AG04450 (cell line): ENCODE data around the gene ZBTB7A. TPM values are rescaled to one million over a fixed set of nuclear protein-coding genes. Genes with fewer than 3 reads are reported as not detected.

ENCODE experiments used
- CTCF ChIA-PET: fragments of 300-600, 350-600 bp; formaldehyde crosslinking; extraction: SDS; loops from one replicate; lab custom pipeline; 2022; ENCODE audit warnings: antibody characterized with exemption, inconsistent platforms; lab: Charles Lee
- POLR2A ChIA-PET: fragments of 350-600 bp; formaldehyde crosslinking; extraction: SDS; loops from one replicate; lab custom pipeline; 2021; ENCODE audit warnings: antibody characterized with exemption, inconsistent platforms; lab: Yijun Ruan, JAX
- DNase-seq: peaks from one replicate; pipeline ENCODE4 v3.0.0-alpha.2; 2011; ENCODE audit warnings: low read depth, low spot score
- H3K27ac ChIP-seq: one replicate; pipeline ENCODE4 v1.5.1; 2012; ENCODE audit warnings: low read depth, low read length, control low read depth
- H3K27me3 ChIP-seq: one replicate; pipeline ENCODE4 v1.6.0; 2012; ENCODE audit warnings: low read length; ENCODE audit not compliant: control insufficient read depth, insufficient read depth
- H3K4me3 ChIP-seq: 2 replicates; pipeline ENCODE4 v1.5.1; 2011; ENCODE audit warnings: mild to moderate bottlenecking, low read depth, low read length, control low read depth
- H3K9me3 ChIP-seq: 2 replicates; pipeline ENCODE4 v1.5.1; 2012; ENCODE audit warnings: low read length; ENCODE audit not compliant: control insufficient read depth, insufficient read depth
- CTCF ChIP-seq: IDR thresholded peaks from 2 replicates; pipeline ENCODE4 v1.5.1; 2011; ENCODE audit warnings: low read depth, low read length, control low read depth, inconsistent platforms
- polyA plus RNA-seq: library from polyadenylated mRNA; depleted of rRNA; stranded (reverse); fragments of >200 nt; gene quantifications from 2 replicates; pipeline ENCODE4 v1.2.3, GENCODE V29; 2011

The ZBTB7A gene
- polyA plus RNA-seq, 1 experiment, result 2.7 TPM

GRCh38 chr19:4064496-4065260, 2.0 kb downstream of the ZBTB7A start:
- Histone ChIP-seq H3K9me3 (no peaks in the 10 kb centered on the region; the same call in 1 of the 2 replicates), H3K4me3 (peak overlapping the region; percentile 74), H3K27me3 (no peaks in the 10 kb centered on the region), H3K27ac (peak overlapping the region; percentile 61)
- POLR2A ChIA-PET, result interaction anchor here (0.6 kb wide), 1 partner anchor 77 kb away, joined by 5 read pairs; no protein-coding TSS in a partner anchor
- TF ChIP-seq CTCF, result no peak
- CTCF ChIA-PET, result no interaction called here
- no peak for DNase-seq

GRCh38 chr19:4064149-4064495, 2.6 kb downstream of the ZBTB7A start:
- CTCF ChIA-PET, result no interaction called here

GRCh38 chr19:4063369-4064148, 3.1 kb downstream of the ZBTB7A start:
- ChIA-PET CTCF (no interaction called here), POLR2A (interaction anchor here (0.9 kb wide), 1 partner anchor 78 kb away, joined by 3 read pairs; the partner anchor contains the start of gene EEF2)
- Histone ChIP-seq H3K27ac (no peak overlapping the region), H3K9me3 (no peaks in the 10 kb centered on the region; the same call in 1 of the 2 replicates), H3K4me3 (peak overlapping the region; percentile 74), H3K27me3 (no peaks in the 10 kb centered on the region)
- 0 out of 2 replicates have a peak, but pooled peaks have one; percentile 15 for TF ChIP-seq CTCF
- no peak for DNase-seq

More at GRCh38 chr19:4064149-4064495, 2.6 kb downstream of the ZBTB7A start:
- DNase-seq, result no peak
- no peak for TF ChIP-seq CTCF
- peak overlapping the region; percentile 61 for H3K27ac ChIP-seq
- H3K4me3 ChIP-seq, result peak overlapping the region; percentile 74
- POLR2A ChIA-PET, result interaction anchor here (0.9 kb wide), 1 partner anchor 79 kb away, joined by 3 read pairs; the partner anchor contains the start of gene EEF2
- no peaks in the 10 kb centered on the region for H3K27me3 ChIP-seq
- no peaks in the 10 kb centered on the region; the same call in 1 of the 2 replicates for H3K9me3 ChIP-seq

- ChIA-PET CTCF (no interaction called here), POLR2A (no interaction called here)
- peaks cover 6% of the 10 kb centered on the region; the same call in 1 of the 2 replicates for H3K9me3 ChIP-seq
- H3K27me3 ChIP-seq, result no peaks in the 10 kb centered on the region
- no peak for DNase-seq
- H3K4me3 ChIP-seq, result peak overlapping the region; percentile 74
- no peak for TF ChIP-seq CTCF
- H3K27ac ChIP-seq, result no peak overlapping the region
Measured at GRCh38 chr19:4062419-4063368, 4.0 kb downstream of the ZBTB7A start.
